HepG2 (cell line): ENCODE results near the gene MEPCE. TPM values are rescaled to one million over a fixed set of nuclear protein-coding genes. Genes with fewer than 3 reads are reported as not detected.

Source experiments
- ATAC-seq: fragments of 200-7000 bp; cut with Tn5 transposase; 3 replicates; pipeline ENCODE4 v1.9.1; 2020; ENCODE audit warnings: mild to moderate bottlenecking, moderate library complexity
- BruUV-seq: library from RNA; stranded (reverse); fragments of 400-500 nt; replicated peaks from 2 replicates; lab custom pipeline; 2021; lab: Mats Ljungman, UMichigan
- CTCF ChIA-PET: fragments of 300-600 bp; formaldehyde crosslinking; extraction: SDS; loops from one replicate; lab custom pipeline; 2021; ENCODE audit warnings: low total read pairs, inconsistent platforms, low intra/inter-chr PET ratio; lab: Yijun Ruan, JAX
- POLR2A ChIA-PET: fragments of 350-600 bp; sonication (Branson Sonifier 250); formaldehyde crosslinking; loops from one replicate; lab custom pipeline; 2020; ENCODE audit warnings: antibody characterized with exemption, inconsistent platforms; lab: Yijun Ruan, JAX
- DNase-seq: peaks from one replicate; pipeline ENCODE4 v3.0.0-alpha.2; 2015; ENCODE audit warnings: low spot score
- FAIRE-seq: peaks from 3 replicates; lab custom pipeline; 2011; peaks lifted over from hg19 to GRCh38; lab: Jason Lieb, UNC
- H2AFZ ChIP-seq: one replicate; pipeline ENCODE4 v1.6.1; 2011; ENCODE audit warnings: low read length, inconsistent platforms
- H3K27ac ChIP-seq: fragments of 300-600 bp; 3 replicates; pipeline ENCODE4 v1.8.0; 2011; ENCODE audit warnings: mixed run types, mild to moderate bottlenecking, mixed read lengths, low read length, inconsistent platforms; ENCODE audit not compliant: insufficient read depth; ENCODE audit errors: extremely low read length
- H3K27me3 ChIP-seq, 2 experiments: fragments of 200-600 bp in 1 of 2; 2 replicates in 1 of 2; 3 replicates in 1 of 2; pipeline versions ENCODE4 v1.6.0 to v1.8.0; 2011; ENCODE audit warnings: low read length in 2 of 2, mild to moderate bottlenecking in 2 of 2, moderate library complexity in 2 of 2, inconsistent platforms in 1 of 2; ENCODE audit not compliant: insufficient read depth in 2 of 2, control insufficient read depth in 1 of 2
- H3K36me3 ChIP-seq, 2 experiments: fragments of 200-600 bp in 1 of 2; replicated peaks in 1 of 2; 2 replicates in 1 of 2; 3 replicates in 1 of 2; pipeline versions ENCODE4 v1.5.1 to v1.8.0; 2011; ENCODE audit warnings: low read length in 2 of 2, inconsistent platforms in 1 of 2; ENCODE audit not compliant: insufficient read depth in 2 of 2, control insufficient read depth in 1 of 2
- H3K4me1 ChIP-seq: 2 replicates; pipeline ENCODE4 v1.5.1; 2012; ENCODE audit warnings: low read length, inconsistent platforms; ENCODE audit not compliant: insufficient read depth
- H3K4me2 ChIP-seq: 2 replicates; pipeline ENCODE4 v1.6.0; 2011; ENCODE audit warnings: low read depth, low read length, inconsistent platforms
- H3K4me3 ChIP-seq, 3 experiments: fragments of 200-600 bp in 1 of 3; sonication (generic), shearing (Covaris generic) in 1 of 3; replicated peaks in 1 of 3; 2 replicates each; pipeline ENCODE4 v1.5.1; 2011 to 2016; ENCODE audit warnings: low read length in 3 of 3, inconsistent platforms in 2 of 3, low read depth in 2 of 3, mild to moderate bottlenecking in 2 of 3, control low read depth in 1 of 3, mixed read lengths in 1 of 3; ENCODE audit not compliant: insufficient read depth in 1 of 3
- H3K79me2 ChIP-seq: one replicate; pipeline ENCODE4 v1.6.1; 2011; ENCODE audit warnings: low read length, inconsistent platforms; ENCODE audit not compliant: insufficient read depth
- H3K9ac ChIP-seq: 2 replicates; pipeline ENCODE4 v1.6.0; 2011; ENCODE audit warnings: mild to moderate bottlenecking, low read depth, low read length, inconsistent platforms; ENCODE audit not compliant: insufficient read depth
- H3K9me3 ChIP-seq: 2 replicates; pipeline ENCODE4 v1.5.1; 2012; ENCODE audit warnings: mild to moderate bottlenecking, low read length
- H4K20me1 ChIP-seq: 2 replicates; pipeline ENCODE4 v1.6.0; 2011; ENCODE audit warnings: inconsistent platforms, mild to moderate bottlenecking, low read length, moderate library complexity; ENCODE audit not compliant: insufficient read depth
- ATF7 ChIP-seq, 2 experiments: fragments of 450-650 bp in 1 of 2; sonication (generic) in 1 of 2; formaldehyde crosslinking in 1 of 2; IDR thresholded peaks; 2 replicates each; pipeline versions ENCODE4 v1.4.0 to v1.6.1; 2016 to 2020; ENCODE audit warnings: antibody characterized with exemption in 1 of 2, mild to moderate bottlenecking in 1 of 2, missing genetic modification reagents in 1 of 2
- CREM ChIP-seq, 2 experiments: sonication (generic) in 1 of 2; formaldehyde crosslinking in 1 of 2; IDR thresholded peaks; 2 replicates each; pipeline versions ENCODE4 v1.4.0 to v1.6.1; 2016 to 2020; ENCODE audit warnings: antibody characterized with exemption in 1 of 2, mild to moderate bottlenecking in 1 of 2, missing genetic modification reagents in 1 of 2
- MXI1 ChIP-seq: IDR thresholded peaks from 3 replicates; pipeline ENCODE4 v1.6.1; 2012; ENCODE audit warnings: low read depth, low read length, inconsistent platforms, borderline replicate concordance
- PAWR ChIP-seq: sonication (generic); formaldehyde crosslinking; IDR thresholded peaks from 2 replicates; pipeline ENCODE4 v1.4.0; 2020; ENCODE audit warnings: missing genetic modification reagents, mild to moderate bottlenecking, borderline replicate concordance
- SSRP1 ChIP-seq: IDR thresholded peaks from 2 replicates; pipeline ENCODE4 v1.6.1; 2016; ENCODE audit warnings: control low read depth
- TCF7L2 ChIP-seq: IDR thresholded peaks from 2 replicates; pipeline ENCODE4 v1.6.1; 2011; ENCODE audit warnings: mild to moderate bottlenecking, low read depth, low read length, moderate library complexity
- THAP11 ChIP-seq: IDR thresholded peaks from 2 replicates; pipeline ENCODE4 v1.6.1; 2016; ENCODE audit warnings: missing biosample characterization, missing genetic modification reagents
- UBTF ChIP-seq: sonication (generic); formaldehyde crosslinking; IDR thresholded peaks from 2 replicates; pipeline ENCODE4 v1.4.0; 2020; ENCODE audit warnings: mild to moderate bottlenecking, missing genetic modification reagents
- ZNF143 ChIP-seq: sonication (generic); formaldehyde crosslinking; IDR thresholded peaks from 2 replicates; pipeline ENCODE4 v1.4.0; 2020; ENCODE audit warnings: missing genetic modification reagents
- ZNF318 ChIP-seq: sonication (generic); formaldehyde crosslinking; IDR thresholded peaks from 2 replicates; pipeline ENCODE4 v1.4.0; 2020; ENCODE audit warnings: mild to moderate bottlenecking, missing genetic modification reagents
- ZNF713 ChIP-seq: sonication (generic); formaldehyde crosslinking; IDR thresholded peaks from 2 replicates; pipeline ENCODE4 v1.4.0; 2020; ENCODE audit warnings: mild to moderate bottlenecking, missing genetic modification reagents
- ZNF740 ChIP-seq: sonication (generic); formaldehyde crosslinking; IDR thresholded peaks from 2 replicates; pipeline ENCODE4 v1.4.0; 2020; ENCODE audit warnings: missing genetic modification reagents
- ZNF768 ChIP-seq: sonication (generic); formaldehyde crosslinking; IDR thresholded peaks from 2 replicates; pipeline ENCODE4 v1.4.0; 2020; ENCODE audit warnings: missing genetic modification reagents
- WGBS: methylation state at CpG from one replicate; pipeline ENCODE4 v1.1.6; 2017; ENCODE audit warnings: low lambda C conversion rate; 5-methylcytosine and 5-hydroxymethylcytosine counted together
- in situ Hi-C: cut with HindIII; loops from 2 replicates; pipeline ENCODE4 v1.10.0; 2017; ENCODE audit warnings: low pct_unique_long_range_greater_than_20kb; ENCODE audit not compliant: extremely low pct_ligation_motif_present
- intact Hi-C: fragments of 100-400 bp; cut with micrococcal nuclease; formaldehyde crosslinking; loops from one replicate; pipeline ENCODE4 v1.10.0; 2022; ENCODE audit not compliant: unreplicated experiment
- polyA plus RNA-seq, 8 experiments: library from polyadenylated mRNA; depleted of rRNA in 3 of 8; stranded (reverse) in 7 of 8; unstranded in 1 of 8; fragments of >200 nt; fragmentation: Illumina TruSeq in 4 of 8; extraction: Trizol in 4 of 8; gene quantifications; 2 replicates each; pipeline versions ENCODE4 v1.2.1 to v1.2.3, GENCODE V29; 2011 to 2016; ENCODE audit warnings: low read depth in 4 of 8, missing spikeins in 1 of 8, mixed read lengths in 1 of 8; ENCODE audit not compliant: insufficient read depth in 1 of 8
- total RNA-seq, 5 experiments: library from RNA; depleted of rRNA; stranded (reverse); fragments of >200 nt; fragmentation: Illumina TruSeq; extraction: Trizol; gene quantifications; 2 replicates each; pipeline ENCODE4 v1.2.3, GENCODE V29; 2016; ENCODE audit warnings: low read depth in 1 of 5

The MEPCE gene
- total and polyA plus RNA-seq, 2 of the 13 experiments (the other 11 are each of a cell fraction or from before 2014, with no cell fraction given) = 12.3 to 26.0 TPM

GRCh38 chr7:100400041-100400440, 29.6 kb upstream of the MEPCE start:
- H3K9ac ChIP-seq = no peak overlapping the region
- no TSS peak for BruUV-seq
- DNase-seq (no peak), FAIRE-seq (no peak), ATAC-seq (peak; percentile 16; the same call in 1 of the 3 replicates)
- ChIA-PET CTCF (interaction anchor here (1.4 kb wide), 1 partner anchor 50 kb away, joined by 4 read pairs; no protein-coding TSS in a partner anchor), POLR2A (interaction anchor here (2.4 kb wide), 1 partner anchor 29 kb away, joined by 10 read pairs; the partner anchor contains the start of gene ZCWPW1)
- H2AFZ ChIP-seq = no peak overlapping the region
- in situ Hi-C loops (no loop called here), intact Hi-C loops (no loop called here)
- H3K9me3 ChIP-seq = no peaks in the 10 kb centered on the region
- H3K4me3 ChIP-seq = no peak overlapping the region
- 86% methylated on average over 3 of the region's 3 CpGs for WGBS
- H3K27ac ChIP-seq = no peak overlapping the region
- H4K20me1 ChIP-seq = no peaks in the 10 kb centered on the region
- no peaks in the 10 kb centered on the region for H3K79me2 ChIP-seq
- H3K4me1 ChIP-seq = peaks cover 17% of the 10 kb centered on the region
- no peak overlapping the region for H3K4me2 ChIP-seq
- peaks cover 1 to 3% of the 10 kb centered on the region in 2 experiments; a peak in 2 of 5 replicates for H3K27me3 ChIP-seq
- H3K36me3 ChIP-seq = no peaks in the 10 kb centered on the region
- TF ChIP-seq PAWR (CRISPR knock-in tag) (no peak), ZNF318 (CRISPR knock-in tag) (no peak), ZNF768 (CRISPR knock-in tag) (no peak), TCF7L2 (no peak), CREM (IDR thresholded peaks at IDR 0.05) (no peak), CREM (CRISPR knock-in tag; IDR thresholded peaks at IDR 0.05) (no peak), THAP11 (CRISPR knock-in tag) (no peak), MXI1 (no peak), ZNF713 (no peak), ZNF740 (CRISPR knock-in tag) (no peak), SSRP1 (CRISPR knock-in tag) (no peak), UBTF (CRISPR knock-in tag) (no peak), ATF7 (IDR thresholded peaks at IDR 0.05) (no peak), ATF7 (CRISPR knock-in tag; IDR thresholded peaks at IDR 0.05) (no peak), ZNF143 (no peak)
